ENCODE data around the gene CYP20A1.
A peak's percentile ranks its signal among the peaks of the same experiment; 100 is the strongest.

CYP20A1 gene

GRCh38 chr2:203261326-203262159 is 22.7 kb downstream of the CYP20A1 start (continued):
- TF ChIP-seq, protein P1, sequence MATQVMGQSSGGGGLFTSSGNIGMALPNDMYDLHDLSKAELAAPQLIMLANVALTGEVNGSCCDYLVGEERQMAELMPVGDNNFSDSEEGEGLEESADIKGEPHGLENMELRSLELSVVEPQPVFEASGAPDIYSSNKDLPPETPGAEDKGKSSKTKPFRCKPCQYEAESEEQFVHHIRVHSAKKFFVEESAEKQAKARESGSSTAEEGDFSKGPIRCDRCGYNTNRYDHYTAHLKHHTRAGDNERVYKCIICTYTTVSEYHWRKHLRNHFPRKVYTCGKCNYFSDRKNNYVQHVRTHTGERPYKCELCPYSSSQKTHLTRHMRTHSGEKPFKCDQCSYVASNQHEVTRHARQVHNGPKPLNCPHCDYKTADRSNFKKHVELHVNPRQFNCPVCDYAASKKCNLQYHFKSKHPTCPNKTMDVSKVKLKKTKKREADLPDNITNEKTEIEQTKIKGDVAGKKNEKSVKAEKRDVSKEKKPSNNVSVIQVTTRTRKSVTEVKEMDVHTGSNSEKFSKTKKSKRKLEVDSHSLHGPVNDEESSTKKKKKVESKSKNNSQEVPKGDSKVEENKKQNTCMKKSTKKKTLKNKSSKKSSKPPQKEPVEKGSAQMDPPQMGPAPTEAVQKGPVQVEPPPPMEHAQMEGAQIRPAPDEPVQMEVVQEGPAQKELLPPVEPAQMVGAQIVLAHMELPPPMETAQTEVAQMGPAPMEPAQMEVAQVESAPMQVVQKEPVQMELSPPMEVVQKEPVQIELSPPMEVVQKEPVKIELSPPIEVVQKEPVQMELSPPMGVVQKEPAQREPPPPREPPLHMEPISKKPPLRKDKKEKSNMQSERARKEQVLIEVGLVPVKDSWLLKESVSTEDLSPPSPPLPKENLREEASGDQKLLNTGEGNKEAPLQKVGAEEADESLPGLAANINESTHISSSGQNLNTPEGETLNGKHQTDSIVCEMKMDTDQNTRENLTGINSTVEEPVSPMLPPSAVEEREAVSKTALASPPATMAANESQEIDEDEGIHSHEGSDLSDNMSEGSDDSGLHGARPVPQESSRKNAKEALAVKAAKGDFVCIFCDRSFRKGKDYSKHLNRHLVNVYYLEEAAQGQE (tag by site-specific recombination; IDR thresholded peaks at IDR 0.05), result no peak
- TF ChIP-seq OVOL3 (tag by site-specific recombination; IDR thresholded peaks at IDR 0.05), result no peak

GRCh38 chr2:203279288-203279687 is 40.5 kb downstream of the CYP20A1 start:
- Histone ChIP-seq H3K4me3 (ENCODE audit: low read depth, low read length) (no peak overlapping the region), H3K9me3 (ENCODE audit: control insufficient read depth, insufficient read depth, low read depth, low read length) (no peaks in the 10 kb centered on the region), H3K4me1 (ENCODE audit: control insufficient read depth, insufficient read depth, low read length) (no peaks in the 10 kb centered on the region), H3K27ac (ENCODE audit: extremely low read depth, low read depth, low read length) (no peak overlapping the region), H3K36me3 (ENCODE audit: control insufficient read depth in 2 of 2, insufficient read depth in 1 of 2, low read length in 2 of 2) (peaks cover 15 to 63% of the 10 kb centered on the region in 2 experiments)
- ChIA-PET CTCF (interaction anchor here (0.7 kb wide), 1 partner anchor 54 kb away, joined by 3 read pairs; no protein-coding TSS in a partner anchor), POLR2A (no interaction called here)
- no peak for TF ChIP-seq ZSCAN30 (tag by site-specific recombination; IDR thresholded peaks at IDR 0.05)
- TF ChIP-seq ZNF302 (tag by site-specific recombination; IDR thresholded peaks at IDR 0.05; ENCODE audit: low read depth), result no peak
- TF ChIP-seq KLF1 (tag by site-specific recombination; IDR thresholded peaks at IDR 0.05), result no peak
- no peak for TF ChIP-seq IKZF3 (tag by site-specific recombination; IDR thresholded peaks at IDR 0.05)
- TF ChIP-seq ZNF184 (tag by site-specific recombination; IDR thresholded peaks at IDR 0.05), result no peak

- Histone ChIP-seq H3K4me1 (ENCODE audit: control insufficient read depth, insufficient read depth, low read length) (no peaks in the 10 kb centered on the region), H3K9me3 (ENCODE audit: control insufficient read depth, insufficient read depth, low read depth, low read length) (no peaks in the 10 kb centered on the region), H3K4me3 (ENCODE audit: low read depth, low read length) (no peak overlapping the region), H3K27ac (ENCODE audit: extremely low read depth, low read depth, low read length) (no peak overlapping the region), H3K36me3 (ENCODE audit: control insufficient read depth in 2 of 2, insufficient read depth in 1 of 2, low read length in 2 of 2) (peaks cover 15 to 73% of the 10 kb centered on the region in 2 experiments)
- TF ChIP-seq OSR2 (tag by site-specific recombination; IDR thresholded peaks at IDR 0.05) (peak; percentile 31; the same call in 1 of the 2 replicates), FEZF1 (tag by site-specific recombination; IDR thresholded peaks at IDR 0.05) (peak; percentile 43; the same call in 1 of the 2 replicates), ZNF24 (tag by site-specific recombination; IDR thresholded peaks at IDR 0.05) (no peak), ZNF560 (tag by site-specific recombination; IDR thresholded peaks at IDR 0.05; ENCODE audit: borderline replicate concordance) (no peak), PRDM6 (tag by site-specific recombination; IDR thresholded peaks at IDR 0.05) (peak; percentile 77), ZNF2 (tag by site-specific recombination; IDR thresholded peaks at IDR 0.05) (peak; percentile 39; the same call in 1 of the 2 replicates)
- CTCF ChIA-PET, result interaction anchor here (0.6 kb wide), 1 partner anchor 35 kb away, joined by 4 read pairs; no protein-coding TSS in a partner anchor
- POLR2A ChIA-PET, result no interaction called here
Measured at GRCh38 chr2:203280428-203281064, 41.7 kb downstream of the CYP20A1 start.

DNA sequence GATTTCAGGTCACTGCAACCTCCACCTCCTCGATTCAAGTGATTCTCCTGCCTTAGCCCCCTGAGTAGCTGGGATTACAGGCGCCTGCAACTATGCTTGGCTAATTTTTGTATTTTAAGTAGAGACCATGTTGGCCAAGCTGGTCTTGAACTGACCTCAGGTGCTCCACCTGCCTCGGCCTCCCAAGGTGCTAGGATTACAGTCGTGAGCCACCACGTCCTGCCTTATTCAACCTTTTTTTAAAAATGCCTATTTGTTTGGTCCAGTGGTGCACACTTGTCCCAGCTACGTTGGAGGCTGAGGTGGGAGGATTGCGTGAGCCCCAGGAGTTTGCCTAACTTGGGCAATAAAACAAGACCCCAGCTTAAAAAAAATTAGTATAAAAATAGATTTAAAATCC is 43.3 kb downstream of the CYP20A1 start:
- Histone ChIP-seq H3K27ac (ENCODE audit: extremely low read depth, low read depth, low read length) (no peak overlapping the region), H3K9me3 (ENCODE audit: control insufficient read depth, insufficient read depth, low read depth, low read length) (no peaks in the 10 kb centered on the region), H3K4me1 (ENCODE audit: control insufficient read depth, insufficient read depth, low read length) (no peaks in the 10 kb centered on the region), H3K4me3 (ENCODE audit: low read depth, low read length) (no peak overlapping the region), H3K36me3 (ENCODE audit: control insufficient read depth in 2 of 2, insufficient read depth in 1 of 2, low read length in 2 of 2) (peaks cover 27 to 77% of the 10 kb centered on the region in 2 experiments)
- CTCF ChIA-PET, result no interaction called here
- POLR2A ChIA-PET, result no interaction called here
- TF ChIP-seq GLIS2 (tag by site-specific recombination; IDR thresholded peaks at IDR 0.05) (no peak), ZNF621 (tag by site-specific recombination; IDR thresholded peaks at IDR 0.05) (no peak), ZNF660 (tag by site-specific recombination; IDR thresholded peaks at IDR 0.05) (no peak), SETDB1 (IDR thresholded peaks at IDR 0.05; ENCODE audit: insufficient read length, low read length) (no peak), ZNF324 (tag by site-specific recombination; IDR thresholded peaks at IDR 0.05) (no peak), ZNF626 (tag by site-specific recombination; IDR thresholded peaks at IDR 0.05) (no peak), ZBTB17 (tag by site-specific recombination; IDR thresholded peaks at IDR 0.05) (no peak), REPIN1 (tag by site-specific recombination; IDR thresholded peaks at IDR 0.05; ENCODE audit: low read depth) (no peak)

Data from HEK293 (cell line).